ENCODE data around the gene DGAT2.

DNA sequence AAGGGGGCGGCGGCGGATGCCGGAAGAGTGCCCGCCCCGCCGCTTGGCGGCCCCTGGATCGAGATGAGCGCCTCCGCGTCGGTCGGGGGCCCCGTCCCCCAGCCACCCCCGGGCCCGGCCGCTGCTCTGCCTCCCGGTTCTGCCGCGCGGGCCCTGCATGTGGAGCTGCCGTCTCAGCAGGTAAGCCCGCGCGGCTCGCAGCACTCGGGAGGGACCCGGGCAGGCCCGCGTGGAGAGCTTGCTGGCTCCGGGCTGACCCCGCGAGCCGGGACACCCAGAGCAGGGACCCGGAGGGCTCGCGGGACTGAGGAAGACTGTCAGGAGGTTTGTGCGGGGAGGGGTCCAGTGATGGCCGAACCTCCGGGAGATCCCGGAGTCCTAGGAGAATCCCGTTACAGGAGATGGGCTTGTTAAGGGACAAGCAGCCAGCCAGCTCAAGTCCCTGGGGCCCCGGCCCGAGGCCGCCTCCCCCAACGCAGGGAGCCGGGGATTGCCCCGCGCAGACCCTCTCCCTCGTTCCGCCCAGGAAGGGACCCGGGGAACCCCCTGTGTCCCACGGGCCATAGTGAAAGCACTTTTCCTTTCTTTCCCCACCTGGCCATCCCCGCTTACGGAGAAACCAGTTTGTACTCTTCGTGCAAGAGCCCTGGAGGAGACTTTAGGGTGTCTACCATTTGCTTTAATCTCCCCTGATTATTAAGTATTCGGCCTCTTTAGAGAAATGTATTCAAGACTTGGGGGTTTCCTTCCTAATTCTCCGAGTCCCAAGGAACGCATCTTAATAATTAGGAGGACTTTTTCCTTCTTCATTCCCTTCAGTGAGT is 47.0 kb downstream of the DGAT2 start:
- TF ChIP-seq, protein P1, sequence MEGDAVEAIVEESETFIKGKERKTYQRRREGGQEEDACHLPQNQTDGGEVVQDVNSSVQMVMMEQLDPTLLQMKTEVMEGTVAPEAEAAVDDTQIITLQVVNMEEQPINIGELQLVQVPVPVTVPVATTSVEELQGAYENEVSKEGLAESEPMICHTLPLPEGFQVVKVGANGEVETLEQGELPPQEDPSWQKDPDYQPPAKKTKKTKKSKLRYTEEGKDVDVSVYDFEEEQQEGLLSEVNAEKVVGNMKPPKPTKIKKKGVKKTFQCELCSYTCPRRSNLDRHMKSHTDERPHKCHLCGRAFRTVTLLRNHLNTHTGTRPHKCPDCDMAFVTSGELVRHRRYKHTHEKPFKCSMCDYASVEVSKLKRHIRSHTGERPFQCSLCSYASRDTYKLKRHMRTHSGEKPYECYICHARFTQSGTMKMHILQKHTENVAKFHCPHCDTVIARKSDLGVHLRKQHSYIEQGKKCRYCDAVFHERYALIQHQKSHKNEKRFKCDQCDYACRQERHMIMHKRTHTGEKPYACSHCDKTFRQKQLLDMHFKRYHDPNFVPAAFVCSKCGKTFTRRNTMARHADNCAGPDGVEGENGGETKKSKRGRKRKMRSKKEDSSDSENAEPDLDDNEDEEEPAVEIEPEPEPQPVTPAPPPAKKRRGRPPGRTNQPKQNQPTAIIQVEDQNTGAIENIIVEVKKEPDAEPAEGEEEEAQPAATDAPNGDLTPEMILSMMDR (IDR thresholded peaks at IDR 0.05; ENCODE audit: poor library complexity, severe bottlenecking), result no peak
- TF ChIP-seq POLR2AphosphoS5 (IDR thresholded peaks at IDR 0.05) (no peak), EZH2 (IDR thresholded peaks at IDR 0.05; ENCODE audit: borderline replicate concordance, insufficient read depth, low read length, poor library complexity, severe bottlenecking) (no peak), RAD21 (conservative IDR thresholded peaks at IDR 0.05) (no peak), SMC3 (conservative IDR thresholded peaks at IDR 0.05; ENCODE audit: poor library complexity) (no peak), TAF1 (IDR thresholded peaks at IDR 0.05; ENCODE audit: low read depth) (no peak), EP300 (conservative IDR thresholded peaks at IDR 0.05; ENCODE audit: poor library complexity, severe bottlenecking) (no peak)
- TF ChIP-seq, protein P2, sequence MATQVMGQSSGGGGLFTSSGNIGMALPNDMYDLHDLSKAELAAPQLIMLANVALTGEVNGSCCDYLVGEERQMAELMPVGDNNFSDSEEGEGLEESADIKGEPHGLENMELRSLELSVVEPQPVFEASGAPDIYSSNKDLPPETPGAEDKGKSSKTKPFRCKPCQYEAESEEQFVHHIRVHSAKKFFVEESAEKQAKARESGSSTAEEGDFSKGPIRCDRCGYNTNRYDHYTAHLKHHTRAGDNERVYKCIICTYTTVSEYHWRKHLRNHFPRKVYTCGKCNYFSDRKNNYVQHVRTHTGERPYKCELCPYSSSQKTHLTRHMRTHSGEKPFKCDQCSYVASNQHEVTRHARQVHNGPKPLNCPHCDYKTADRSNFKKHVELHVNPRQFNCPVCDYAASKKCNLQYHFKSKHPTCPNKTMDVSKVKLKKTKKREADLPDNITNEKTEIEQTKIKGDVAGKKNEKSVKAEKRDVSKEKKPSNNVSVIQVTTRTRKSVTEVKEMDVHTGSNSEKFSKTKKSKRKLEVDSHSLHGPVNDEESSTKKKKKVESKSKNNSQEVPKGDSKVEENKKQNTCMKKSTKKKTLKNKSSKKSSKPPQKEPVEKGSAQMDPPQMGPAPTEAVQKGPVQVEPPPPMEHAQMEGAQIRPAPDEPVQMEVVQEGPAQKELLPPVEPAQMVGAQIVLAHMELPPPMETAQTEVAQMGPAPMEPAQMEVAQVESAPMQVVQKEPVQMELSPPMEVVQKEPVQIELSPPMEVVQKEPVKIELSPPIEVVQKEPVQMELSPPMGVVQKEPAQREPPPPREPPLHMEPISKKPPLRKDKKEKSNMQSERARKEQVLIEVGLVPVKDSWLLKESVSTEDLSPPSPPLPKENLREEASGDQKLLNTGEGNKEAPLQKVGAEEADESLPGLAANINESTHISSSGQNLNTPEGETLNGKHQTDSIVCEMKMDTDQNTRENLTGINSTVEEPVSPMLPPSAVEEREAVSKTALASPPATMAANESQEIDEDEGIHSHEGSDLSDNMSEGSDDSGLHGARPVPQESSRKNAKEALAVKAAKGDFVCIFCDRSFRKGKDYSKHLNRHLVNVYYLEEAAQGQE (IDR thresholded peaks at IDR 0.05; ENCODE audit: borderline replicate concordance), result no peak

Data from neural cell (in vitro differentiated cells).